Measurements from ENCODE around the gene NKX1-2. TPM values are rescaled to one million over a fixed set of nuclear protein-coding genes. Genes with fewer than 3 reads are reported as not detected.
A peak's percentile ranks its signal among the peaks of the same experiment; 100 is the strongest.

The NKX1-2 gene
- total RNA-seq, 2 donors from 2014 or later: not detected

DNA sequence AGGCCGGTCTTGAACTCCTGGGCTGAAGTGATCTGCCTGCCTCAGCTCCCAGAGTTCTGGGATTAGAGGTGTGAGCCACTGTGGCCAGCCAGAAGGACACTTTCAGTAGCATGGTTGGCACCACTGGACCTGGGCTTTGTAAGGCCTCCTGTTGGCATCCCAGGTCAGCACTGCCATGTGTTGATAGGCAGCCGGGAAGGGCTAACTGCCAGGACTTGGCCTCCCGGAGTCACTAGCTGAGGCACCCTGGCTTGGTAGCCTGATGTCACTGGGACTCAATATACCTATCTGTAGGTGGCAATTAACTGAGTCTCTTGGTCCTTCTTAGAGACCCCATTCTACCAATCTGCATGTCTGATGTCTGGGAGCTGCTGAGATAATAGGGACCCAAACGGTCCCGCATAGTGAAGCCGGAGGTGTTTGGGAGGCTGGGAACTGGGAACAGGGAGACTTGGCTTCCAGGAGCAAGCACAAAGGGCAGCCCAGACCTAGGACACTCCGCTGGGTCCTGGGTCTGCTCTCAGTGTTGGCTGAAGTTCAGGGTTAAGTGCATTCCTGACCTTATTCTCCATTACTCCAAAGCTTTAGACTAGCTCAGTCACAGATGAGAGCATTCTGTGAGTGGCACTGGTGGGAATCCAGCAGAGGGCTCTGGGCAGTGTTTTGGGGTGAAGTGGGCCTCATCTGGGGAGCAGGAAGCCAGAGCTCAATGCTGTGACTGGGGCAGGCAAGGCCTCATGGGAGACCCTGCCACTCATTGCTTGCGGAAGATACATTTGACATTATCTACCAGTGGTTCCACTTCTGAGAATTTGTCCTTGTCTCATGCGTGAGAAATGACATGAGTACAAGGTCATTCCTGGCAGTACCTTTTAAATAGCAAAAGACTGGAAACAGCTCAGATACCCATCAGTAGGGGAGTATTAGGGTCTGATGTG is 14.5 kb upstream of the NKX1-2 start:
- no peak for DNase-seq (ENCODE audit: low spot score in 2 of 2)
- H3K27ac Mint-ChIP-seq: peak overlapping the region in 1 of 2 donors; percentile 75
- ATAC-seq: no peak
- peaks cover 0 to 6% of the 10 kb centered on the region in 2 donors for H3K36me3 Mint-ChIP-seq
- H3K9me3 Mint-ChIP-seq: peaks cover 0 to 3% of the 10 kb centered on the region in 2 donors

DNA sequence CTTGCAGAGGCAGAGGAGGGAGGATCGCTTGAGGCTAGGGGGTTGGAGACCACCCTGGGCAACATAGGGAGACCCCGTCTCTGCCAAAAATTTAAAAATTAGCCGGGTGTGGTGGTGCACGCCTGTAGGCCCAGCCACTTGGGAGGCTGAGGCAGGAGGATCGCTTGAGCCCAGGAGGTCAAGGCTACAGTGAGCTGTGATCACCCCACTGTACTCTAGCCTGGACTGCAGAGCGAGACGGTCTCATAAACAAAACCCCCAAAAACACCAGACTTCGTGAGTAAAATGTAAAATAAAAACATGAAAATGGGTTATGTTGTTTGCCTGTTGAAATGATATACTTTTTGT is 12.5 kb upstream of the NKX1-2 start:
- Mint-ChIP-seq H3K9me3 (peaks cover 0 to 3% of the 10 kb centered on the region in 2 donors), H3K27ac (peak overlapping the region in 1 of 2 donors; percentile 29), H3K36me3 (peaks cover 0 to 6% of the 10 kb centered on the region in 2 donors)
- no peak for ATAC-seq
- no peak for DNase-seq (ENCODE audit: low spot score in 2 of 2)

DNA sequence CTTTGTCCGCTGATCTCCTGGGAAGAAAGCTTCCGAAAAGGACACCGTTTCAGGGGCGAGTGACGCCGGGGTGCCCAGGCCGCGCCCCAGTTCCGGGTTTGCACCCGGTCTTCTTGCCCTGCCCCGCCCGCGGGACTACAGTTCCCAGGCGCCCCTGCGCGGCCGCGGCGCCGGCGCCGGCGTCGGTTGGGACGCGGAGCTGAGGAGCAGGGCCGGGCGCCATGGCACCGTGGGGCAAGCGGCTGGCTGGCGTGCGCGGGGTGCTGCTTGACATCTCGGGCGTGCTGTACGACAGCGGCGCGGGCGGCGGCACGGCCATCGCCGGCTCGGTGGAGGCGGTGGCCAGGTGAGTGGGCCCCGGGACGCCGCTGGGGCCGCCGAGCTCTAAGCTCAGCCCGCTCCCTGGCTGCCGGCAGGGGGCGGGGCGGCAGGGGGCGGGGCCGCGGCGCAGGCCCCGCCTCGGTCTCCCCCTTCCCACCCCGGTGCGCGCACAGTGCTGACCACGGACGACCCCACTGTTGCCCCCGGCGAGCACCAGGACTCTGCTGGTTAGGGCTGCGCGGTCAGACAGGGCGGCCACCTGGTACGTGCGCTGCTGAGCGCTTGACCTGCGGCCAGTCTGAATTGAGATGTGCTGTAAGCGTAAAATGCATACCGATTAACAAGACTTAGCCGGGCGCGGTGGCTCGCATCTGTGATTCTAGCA is 12.0 kb upstream of the NKX1-2 start, which contains the start of gene LHPP:
LHPP (plus strand) TSS at position 182 of the 706 bp plus-strand sequence; CDS start at position 222, 40 bp downstream.
- ATAC-seq (peak; percentile 98 to 99), DNase-seq (ENCODE audit: low spot score in 2 of 2) (peak; percentile 86 to 89)
- H3K36me3 Mint-ChIP-seq: peaks cover 0 to 6% of the 10 kb centered on the region in 2 donors
- peak within 1 kb of the TSS; percentile 72 to 98 for H3K27ac Mint-ChIP-seq
- peaks cover 0 to 3% of the 10 kb centered on the region in 2 donors for H3K9me3 Mint-ChIP-seq

DNA sequence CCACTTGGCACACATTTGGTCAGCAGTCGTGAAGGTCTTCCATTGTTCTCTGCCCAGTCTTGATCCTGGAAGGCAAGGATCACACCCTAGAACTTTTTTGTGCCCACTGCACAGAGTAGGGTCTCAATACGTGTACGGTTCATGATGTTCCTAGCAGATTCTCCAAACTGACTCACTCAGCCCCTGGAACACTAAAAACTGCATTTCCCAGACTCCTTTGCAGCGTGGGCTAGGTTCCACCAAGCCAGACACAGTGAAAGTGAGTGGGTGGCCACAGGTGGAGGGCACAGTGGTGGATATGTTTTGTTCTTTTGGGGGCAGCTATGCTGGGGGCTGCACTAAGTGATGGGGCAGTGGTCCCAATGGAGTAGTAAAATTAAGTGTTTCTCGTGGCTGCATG is 10.3 kb upstream of the NKX1-2 start:
- ATAC-seq: no peak

DNA sequence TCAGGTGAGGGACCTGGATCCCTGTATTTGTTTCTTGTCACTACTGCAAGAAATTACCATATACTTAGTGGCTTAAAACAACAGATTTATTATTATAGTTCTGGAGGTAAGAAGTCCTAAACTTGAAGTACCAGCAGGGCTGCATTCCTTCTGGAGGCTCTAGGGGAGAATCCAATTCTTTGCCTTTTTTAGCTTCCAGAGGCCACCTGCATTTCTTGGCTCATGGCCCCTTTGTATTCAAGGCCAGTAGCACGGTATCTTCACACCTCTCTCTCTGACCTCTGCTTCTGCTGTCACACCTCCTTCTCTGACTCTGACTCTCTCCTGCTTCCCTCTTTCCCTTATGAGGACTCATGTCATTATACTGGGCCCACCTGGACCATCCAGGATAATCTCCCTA is 9.6 kb upstream of the NKX1-2 start:
- no peak overlapping the region for H3K27ac Mint-ChIP-seq
- no peak for DNase-seq (ENCODE audit: low spot score in 2 of 2)
- H3K9me3 Mint-ChIP-seq: peaks cover 0 to 3% of the 10 kb centered on the region in 2 donors
- no peak for ATAC-seq
- H3K36me3 Mint-ChIP-seq: peaks cover 0 to 6% of the 10 kb centered on the region in 2 donors

More for the DNA sequence above, 10.3 kb upstream of the NKX1-2 start:
- no peak for DNase-seq (ENCODE audit: low spot score in 2 of 2)
- H3K36me3 Mint-ChIP-seq: peaks cover 0 to 6% of the 10 kb centered on the region in 2 donors
- H3K9me3 Mint-ChIP-seq: peaks cover 0 to 3% of the 10 kb centered on the region in 2 donors
- H3K27ac Mint-ChIP-seq: no peak overlapping the region

DNA sequence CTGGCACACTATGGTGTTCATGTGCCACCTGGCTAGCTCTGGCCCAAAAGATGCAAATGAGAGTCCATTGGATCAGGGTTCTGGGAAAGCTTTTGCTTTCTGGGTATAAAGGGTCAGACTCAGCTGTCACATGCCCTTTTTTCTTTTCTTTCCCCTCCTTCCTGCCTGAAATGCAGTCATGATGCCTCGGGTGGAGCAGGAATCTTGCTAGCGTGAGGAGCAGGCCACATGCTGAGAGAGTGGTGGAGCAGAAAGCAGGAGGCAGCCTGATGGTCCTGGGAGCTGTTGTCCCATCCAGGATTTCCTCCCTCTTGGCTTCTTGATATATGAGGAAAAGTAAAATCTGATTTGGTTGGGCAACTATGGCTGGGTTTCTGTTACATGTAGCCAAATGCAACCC is 9.1 kb upstream of the NKX1-2 start:
- H3K27ac Mint-ChIP-seq: no peak overlapping the region
- ATAC-seq (no peak), DNase-seq (ENCODE audit: low spot score in 2 of 2) (no peak)
- H3K9me3 Mint-ChIP-seq: peaks cover 0 to 3% of the 10 kb centered on the region in 2 donors
- peaks cover 0 to 6% of the 10 kb centered on the region in 2 donors for H3K36me3 Mint-ChIP-seq

DNA sequence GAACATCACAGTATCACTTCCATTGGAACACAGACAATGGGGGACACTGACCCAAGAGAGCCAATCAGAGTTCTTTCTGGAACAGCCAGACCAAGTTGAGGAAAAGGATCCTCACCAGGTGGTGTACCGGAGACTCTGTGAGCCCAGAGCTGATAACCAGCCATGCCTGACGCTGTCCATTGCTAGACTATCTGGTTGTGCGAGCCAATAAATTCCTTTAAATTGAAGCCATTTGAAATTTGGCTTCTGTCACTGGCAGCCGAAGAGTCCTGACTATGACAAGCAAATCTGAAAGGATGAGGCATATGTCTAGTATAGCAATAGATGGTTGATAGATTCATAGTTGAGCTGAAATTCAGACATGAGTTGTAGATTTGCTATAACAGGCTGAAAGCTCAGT is 8.6 kb upstream of the NKX1-2 start:
- peaks cover 0 to 3% of the 10 kb centered on the region in 2 donors for H3K9me3 Mint-ChIP-seq
- DNase-seq (ENCODE audit: low spot score in 2 of 2): no peak
- peaks cover 0 to 6% of the 10 kb centered on the region in 2 donors for H3K36me3 Mint-ChIP-seq
- H3K27ac Mint-ChIP-seq: no peak overlapping the region
- ATAC-seq: no peak

DNA sequence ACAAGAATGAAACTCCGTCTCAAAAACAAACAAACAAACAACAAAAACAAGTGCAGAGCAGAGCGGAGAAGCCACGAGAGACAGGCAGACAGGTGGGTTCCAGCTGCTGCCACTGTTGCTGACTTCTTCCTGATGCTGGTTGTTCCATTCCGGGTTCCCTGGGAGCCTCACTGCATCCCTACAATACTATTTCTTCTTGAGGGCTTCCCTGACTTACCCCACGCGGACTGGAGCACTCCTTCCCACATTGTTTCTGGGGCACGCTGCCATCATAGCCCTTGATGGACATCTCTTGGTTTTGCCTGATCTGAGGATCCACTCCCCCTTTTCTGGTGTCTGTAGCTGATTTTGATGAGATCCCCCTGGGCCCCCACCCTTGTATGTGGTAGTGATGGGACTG is 5.6 kb upstream of the NKX1-2 start:
- Mint-ChIP-seq H3K36me3 (peaks cover 0 to 10% of the 10 kb centered on the region in 2 donors), H3K9me3 (no peaks in the 10 kb centered on the region), H3K27ac (no peak overlapping the region)
- no peak for DNase-seq (ENCODE audit: low spot score in 2 of 2)
- no peak for ATAC-seq

DNA sequence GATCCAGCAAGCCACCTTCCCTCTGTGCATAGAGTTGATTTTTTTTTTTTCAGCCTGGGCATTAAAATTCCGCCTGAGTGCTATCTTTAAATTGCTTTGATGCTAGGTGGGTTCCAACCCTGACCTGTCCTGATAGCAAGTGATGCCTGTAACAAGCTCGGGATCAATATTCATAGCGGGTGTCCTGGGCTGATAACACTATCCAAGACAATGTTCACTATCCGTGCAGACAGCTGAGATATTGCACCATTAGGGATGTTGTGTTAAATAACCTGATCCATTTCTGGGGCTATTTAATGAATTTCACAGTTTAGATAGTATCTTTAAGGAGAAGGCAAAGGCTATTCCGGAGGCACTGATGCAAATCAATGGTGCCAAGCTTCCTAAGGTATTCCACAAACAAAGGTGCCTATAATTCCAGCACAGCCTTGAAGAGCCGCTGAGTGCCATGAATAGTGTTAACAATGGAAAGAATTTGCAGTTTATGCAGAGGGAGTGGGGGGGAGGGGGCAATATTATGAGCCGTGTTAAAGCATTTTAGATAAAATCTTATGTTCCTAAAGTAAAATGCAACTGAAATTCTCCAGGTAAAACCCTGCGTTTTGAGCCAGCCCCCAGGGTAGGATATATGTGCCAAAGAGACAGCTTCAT is 4.2 kb upstream of the NKX1-2 start:
- DNase-seq (ENCODE audit: low spot score in 2 of 2) (no peak), ATAC-seq (no peak)
- Mint-ChIP-seq H3K27ac (no peak overlapping the region), H3K9me3 (no peaks in the 10 kb centered on the region), H3K36me3 (peaks cover 0 to 11% of the 10 kb centered on the region in 2 donors)

DNA sequence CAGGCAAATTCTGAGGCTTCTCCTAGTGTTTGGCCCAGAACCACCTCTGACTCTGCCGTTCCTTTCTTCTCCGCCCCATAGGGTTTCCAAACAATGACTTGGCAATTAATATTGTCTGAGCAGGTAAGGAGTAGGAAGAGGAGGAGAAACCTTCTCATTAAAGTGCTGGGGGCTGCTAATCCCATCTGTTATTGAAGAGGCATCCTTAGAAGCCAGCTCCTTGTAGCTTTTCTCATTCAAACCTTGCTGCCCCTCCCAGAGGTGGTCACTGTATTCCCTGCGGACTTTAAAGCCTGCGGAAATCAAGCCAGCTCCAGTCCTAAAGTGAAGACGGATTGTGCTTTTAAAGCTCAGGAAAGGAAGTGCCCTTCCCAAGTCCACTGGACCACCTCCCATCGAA is 1.4 kb upstream of the NKX1-2 start:
- no peaks in the 10 kb centered on the region for H3K9me3 Mint-ChIP-seq
- peaks cover 0 to 15% of the 10 kb centered on the region in 2 donors for H3K36me3 Mint-ChIP-seq
- DNase-seq (ENCODE audit: low spot score in 2 of 2) (no peak), ATAC-seq (no peak)
- no peak overlapping the region for H3K27ac Mint-ChIP-seq

DNA sequence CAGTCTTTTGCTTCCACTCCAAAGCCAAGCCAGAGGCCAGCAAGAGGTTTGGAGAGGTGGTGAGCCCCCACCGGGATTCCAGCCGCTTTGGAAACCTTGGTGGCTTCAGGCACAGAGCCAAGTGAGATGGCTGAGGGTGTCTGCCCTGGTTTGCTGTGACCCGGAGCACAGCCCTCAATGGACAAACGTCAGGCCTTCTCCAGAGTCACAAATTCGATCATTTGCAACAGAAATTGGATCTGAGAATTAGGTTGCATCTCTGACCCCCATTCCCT is 885 bp upstream of the NKX1-2 start:
- no peaks in the 10 kb centered on the region for H3K9me3 Mint-ChIP-seq
- peaks cover 0 to 15% of the 10 kb centered on the region in 2 donors for H3K36me3 Mint-ChIP-seq
- H3K27ac Mint-ChIP-seq: no peak overlapping the region
- DNase-seq (ENCODE audit: low spot score in 2 of 2): no peak
- no peak for ATAC-seq

DNA sequence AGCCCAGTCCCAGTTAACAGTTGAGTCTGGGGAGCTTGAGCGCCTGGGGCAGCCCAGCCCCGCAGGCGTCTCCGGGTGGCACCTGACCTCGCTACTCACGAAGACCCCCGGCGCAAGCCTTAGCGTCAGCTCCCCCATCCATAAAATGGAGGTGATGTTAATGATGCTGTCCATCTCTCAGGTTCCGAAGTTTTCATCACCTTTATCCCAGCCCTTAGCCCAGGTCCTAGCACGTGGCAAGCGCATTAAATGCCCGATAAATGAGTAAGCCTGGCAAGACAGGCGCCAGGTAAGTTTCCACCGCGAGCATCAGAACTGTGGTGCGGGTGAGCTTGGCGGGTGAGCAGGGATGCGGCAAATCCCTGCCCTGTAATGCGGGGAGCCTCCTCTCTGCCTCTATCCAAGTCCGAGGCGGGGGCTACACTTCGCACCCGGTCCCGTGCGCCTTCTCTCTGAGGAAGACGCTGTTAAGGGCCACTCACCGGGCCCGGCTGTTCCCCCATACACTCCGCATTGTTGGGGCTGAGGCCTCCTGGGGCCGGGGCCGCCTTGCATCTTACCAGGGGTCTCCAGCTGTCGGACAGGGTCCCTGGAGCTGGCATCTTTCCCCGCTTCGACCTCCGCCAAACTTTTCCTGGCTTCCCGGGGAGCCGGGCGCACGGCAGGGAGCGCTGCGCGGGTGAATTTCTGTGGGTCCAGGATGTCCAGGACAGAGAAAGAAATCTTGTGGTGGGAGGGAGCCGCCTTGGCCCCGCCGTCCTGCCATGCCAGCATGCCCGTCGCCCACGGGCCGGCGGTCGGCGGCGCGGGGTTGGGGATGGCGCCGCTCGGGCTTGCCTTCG is 444 bp downstream of the NKX1-2 start:
- peaks cover 0 to 15% of the 10 kb centered on the region in 2 donors for H3K36me3 Mint-ChIP-seq
- DNase-seq (ENCODE audit: low spot score in 2 of 2) (no peak), ATAC-seq (peak in 1 of 2 donors; percentile 31)
- H3K27ac Mint-ChIP-seq: no peak overlapping the region
- no peaks in the 10 kb centered on the region for H3K9me3 Mint-ChIP-seq

DNA sequence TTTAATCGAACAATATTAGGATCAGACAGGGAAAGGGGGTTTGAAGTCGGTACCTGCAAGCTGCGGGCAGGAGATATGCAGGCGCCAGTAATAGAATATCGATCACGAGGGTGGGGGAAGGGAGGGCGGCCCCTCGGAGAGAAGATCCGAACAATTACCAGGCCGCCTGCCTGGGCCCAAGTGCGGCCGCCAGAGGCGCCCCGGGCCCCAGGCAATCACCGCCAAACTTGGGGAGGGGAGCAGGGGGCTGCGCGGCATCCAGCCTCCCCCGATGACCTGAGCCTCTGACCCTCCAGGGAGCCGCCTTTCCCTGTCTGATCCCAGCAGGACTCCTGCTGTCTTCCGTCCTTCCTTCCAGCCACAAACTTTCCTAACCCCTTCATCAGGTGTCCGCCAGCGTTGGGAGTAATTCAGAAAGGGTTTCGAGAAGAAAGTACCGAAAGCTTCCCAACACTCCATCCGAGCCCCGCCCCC is 1.1 kb downstream of the NKX1-2 start:
- DNase-seq (ENCODE audit: low spot score in 2 of 2) (no peak), ATAC-seq (no peak)
- Mint-ChIP-seq H3K9me3 (no peaks in the 10 kb centered on the region), H3K36me3 (peaks cover 0 to 15% of the 10 kb centered on the region in 2 donors), H3K27ac (no peak overlapping the region)

DNA sequence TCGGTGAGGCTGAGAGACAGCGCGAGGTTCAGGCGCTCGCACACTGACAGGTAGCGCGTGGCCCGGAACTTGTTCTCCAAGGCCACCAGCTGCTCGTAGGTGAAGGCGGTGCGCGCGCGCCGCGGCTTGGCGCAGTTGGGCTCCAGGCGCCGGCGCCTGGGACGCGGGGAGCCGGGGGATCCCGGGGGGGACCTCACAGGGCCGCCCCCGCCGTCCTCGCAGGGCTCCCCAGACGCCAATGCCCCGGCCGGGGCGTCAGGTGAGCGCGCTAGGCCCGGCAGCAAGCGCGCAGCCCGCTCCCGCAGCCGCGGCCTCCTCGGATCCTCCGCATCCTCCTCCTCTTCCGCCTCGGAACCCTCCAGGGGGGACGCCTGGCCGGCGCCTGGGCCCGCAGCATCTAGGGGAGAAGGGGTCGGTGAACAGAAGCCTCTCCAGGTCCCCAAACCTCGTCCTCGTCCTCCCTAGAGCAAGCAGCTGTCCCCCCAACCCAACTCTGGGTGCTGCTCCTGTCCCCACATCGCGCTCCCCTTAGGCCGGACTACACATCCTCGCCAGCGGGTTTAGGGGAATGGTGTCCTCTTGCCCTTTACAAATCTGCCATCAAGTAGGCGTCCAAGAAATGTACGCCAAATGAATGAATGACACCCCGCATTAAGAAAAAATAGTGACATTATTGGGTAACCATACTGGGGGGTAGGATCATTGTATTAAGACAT is 1.9 kb downstream of the NKX1-2 start:
- no peak overlapping the region for H3K27ac Mint-ChIP-seq
- ATAC-seq: peak in 1 of 2 donors; percentile 48
- peaks cover 0 to 15% of the 10 kb centered on the region in 2 donors for H3K36me3 Mint-ChIP-seq
- H3K9me3 Mint-ChIP-seq: no peaks in the 10 kb centered on the region
- DNase-seq (ENCODE audit: low spot score in 2 of 2): no peak

DNA sequence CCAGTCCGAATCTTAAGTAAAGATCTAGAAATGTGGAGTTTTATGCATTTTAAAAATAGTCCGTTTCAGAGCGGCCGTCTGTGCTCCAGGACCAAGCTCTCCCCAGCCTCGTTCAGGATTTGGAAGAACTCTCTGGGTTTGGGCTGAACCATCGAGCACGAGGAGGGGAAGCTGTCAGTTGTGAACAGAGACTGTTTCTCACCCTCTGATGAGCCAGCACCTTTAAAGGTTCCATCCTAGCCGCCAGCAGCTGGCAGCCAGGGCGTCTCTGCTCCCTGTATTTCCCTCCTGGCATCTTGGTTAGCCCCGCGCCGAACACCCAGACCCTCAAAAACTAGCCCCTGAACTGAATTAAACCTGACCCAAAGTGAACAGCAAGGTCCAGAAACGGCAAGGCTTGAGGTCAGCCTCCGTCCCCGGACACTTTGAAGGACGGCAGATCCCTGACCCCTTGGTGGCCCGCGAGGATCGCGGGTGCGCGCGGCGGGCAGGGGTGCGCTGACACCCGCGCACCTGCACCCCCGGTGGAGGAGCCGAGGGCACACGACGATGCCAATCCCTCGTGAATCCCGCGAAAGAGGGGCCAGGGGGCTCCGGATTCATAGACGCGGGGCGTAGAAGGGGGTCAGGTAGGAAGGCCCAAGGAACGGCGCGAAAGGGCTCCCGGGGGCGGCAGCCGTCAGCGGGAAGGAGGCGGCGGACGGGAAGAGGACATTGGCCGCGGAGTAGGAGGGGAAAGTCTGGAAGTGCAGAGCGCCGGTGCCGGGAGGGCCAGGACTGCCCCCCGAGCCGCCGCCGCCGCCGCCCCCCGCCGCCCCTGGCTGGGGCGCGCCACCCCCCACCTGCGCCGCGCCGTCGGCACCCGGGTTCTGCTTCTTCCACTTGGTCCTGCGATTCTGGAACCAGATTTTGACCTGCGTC is 2.7 kb downstream of the NKX1-2 start:
- H3K27ac Mint-ChIP-seq: no peak overlapping the region
- H3K9me3 Mint-ChIP-seq: no peaks in the 10 kb centered on the region
- no peak for ATAC-seq
- H3K36me3 Mint-ChIP-seq: peaks cover 0 to 15% of the 10 kb centered on the region in 2 donors
- DNase-seq (ENCODE audit: low spot score in 2 of 2): no peak
